ENCODE data around the gene IRF7.
A peak's percentile ranks its signal among the peaks of the same experiment; 100 is the strongest.
"Not testable (repeated sequence)": the region's sequence is repeated elsewhere in the genome, so short reads cannot be mapped to it uniquely, and the experiment has no call there.

Gene IRF7

GRCh38 chr11:577611-577894 is 38.2 kb downstream of the IRF7 start:
- DNase-seq = no peak

DNA sequence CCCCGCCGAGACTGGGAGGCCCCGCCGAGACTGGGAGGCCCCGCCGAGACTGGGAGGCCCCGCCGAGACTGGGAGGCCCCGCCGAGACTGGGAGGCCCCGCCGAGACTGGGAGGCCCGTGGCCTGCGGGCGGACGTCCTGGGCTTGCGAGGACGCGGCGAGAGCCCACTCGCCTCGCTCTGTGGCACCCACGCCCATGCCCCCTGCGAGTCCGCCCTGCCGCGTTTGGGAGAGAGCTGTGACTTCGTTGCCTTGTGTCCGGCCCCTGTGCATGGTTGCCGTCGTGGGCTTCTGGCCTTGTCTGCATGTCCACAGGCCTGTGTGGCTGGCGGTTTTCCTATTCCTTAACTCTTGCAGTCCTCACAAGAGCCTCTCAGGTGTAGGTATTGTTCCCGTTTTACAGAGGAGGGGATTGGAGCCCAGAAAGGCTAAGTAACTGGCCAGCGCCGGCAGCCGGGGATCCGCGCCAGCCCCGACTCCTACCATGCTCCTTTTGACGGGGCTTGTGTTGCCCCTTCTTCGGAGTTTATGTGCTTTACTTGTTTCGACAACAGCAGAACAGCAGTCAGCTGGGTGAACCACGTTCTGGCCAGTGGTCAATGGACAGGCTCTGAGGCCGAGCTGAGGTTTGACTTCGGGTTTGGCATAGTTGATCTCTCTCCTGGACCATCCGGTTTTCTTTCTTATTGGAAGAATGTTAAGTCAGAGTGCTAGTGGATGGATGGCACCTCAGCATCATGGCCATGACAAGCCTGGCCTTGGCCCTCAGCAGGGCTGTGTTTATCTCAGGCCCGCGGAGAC is 38.7 kb downstream of the IRF7 start:
- no peak for DNase-seq

DNA sequence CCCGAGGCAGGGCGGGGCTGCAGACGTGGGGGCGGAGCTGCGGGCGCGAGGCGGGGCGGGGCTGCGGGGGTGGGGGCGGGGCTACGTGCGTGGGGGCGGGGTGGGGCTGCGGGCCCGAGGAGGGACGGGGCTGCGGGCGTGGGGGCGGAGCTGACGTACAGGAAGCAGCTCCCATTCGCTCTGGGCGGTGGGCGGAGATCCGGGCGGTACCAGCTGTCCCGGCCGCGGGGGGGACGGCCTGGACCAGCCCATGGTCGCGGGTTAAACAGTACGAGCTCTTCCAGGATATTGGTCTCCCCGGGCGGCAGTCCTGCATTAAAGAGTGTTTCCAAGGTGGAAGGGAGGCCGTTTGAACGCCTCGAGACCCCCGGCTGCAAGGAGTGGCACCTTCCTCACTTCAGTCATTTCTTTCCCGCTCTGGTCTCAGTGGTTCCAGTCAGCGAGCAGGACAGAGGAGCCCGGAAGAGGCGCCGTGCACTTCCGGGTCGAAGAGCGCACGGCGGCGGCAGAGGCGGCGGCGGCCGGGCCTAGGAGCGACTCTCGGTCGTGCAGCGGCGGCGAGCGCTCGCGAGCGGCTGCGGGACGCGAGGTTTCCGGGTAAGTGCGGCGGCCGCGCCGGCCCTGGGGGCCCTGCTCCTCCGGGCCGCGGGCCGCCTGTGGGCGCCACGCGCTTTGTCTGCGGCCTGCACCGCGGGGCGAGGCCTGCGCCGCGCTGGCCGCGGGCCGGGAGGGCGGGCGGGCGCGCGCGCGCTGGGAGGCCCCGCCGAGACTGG is 39.6 kb downstream of the IRF7 start, which contains the start of gene PHRF1:
Gene PHRF1 (plus strand): TSS at position 475 of the 773 bp plus-strand sequence. CDS start 5,043 bp downstream, outside the sequence.
- DNase-seq = peak; percentile 96

DNA sequence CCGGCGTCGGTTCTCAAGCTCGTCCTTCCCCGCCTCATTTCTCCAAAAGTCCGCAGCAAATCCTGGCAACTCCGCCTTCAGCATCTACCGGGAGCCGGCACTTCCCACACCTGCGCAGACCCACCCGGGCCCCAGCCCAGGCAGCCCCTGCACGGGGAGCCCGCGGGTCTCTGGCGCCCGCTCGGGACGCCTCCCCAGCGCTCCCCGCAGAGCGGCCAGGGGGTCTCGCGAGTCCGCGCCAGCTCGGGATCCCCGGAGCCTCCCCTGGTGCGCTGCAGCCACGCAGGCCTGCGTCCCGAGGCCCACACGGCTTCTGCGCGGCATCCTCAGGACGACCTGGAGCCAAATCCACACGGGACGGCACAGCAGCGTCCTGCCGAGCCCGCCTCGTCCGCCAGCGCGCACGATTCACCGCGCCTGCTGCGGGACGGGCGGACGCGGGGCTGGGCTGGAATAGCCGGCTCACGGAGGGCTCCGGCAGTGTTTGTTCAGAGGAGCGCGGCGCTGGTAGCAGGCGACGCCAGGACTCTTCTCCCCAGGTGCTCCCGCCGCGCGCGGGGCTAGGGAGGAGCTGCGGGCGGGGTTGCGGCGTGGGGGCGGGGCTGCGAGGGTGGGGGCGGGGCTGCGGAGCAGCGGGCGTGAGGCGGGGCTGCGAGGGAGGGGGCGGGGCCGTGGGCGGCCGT is 40.3 kb downstream of the IRF7 start:
- no peak for DNase-seq

- DNase-seq = no peak
Observed at GRCh38 chr11:574632-575312, 41.0 kb downstream of the IRF7 start.

- not testable (repeated sequence) for DNase-seq
Observed at GRCh38 chr11:574031-574570, 41.6 kb downstream of the IRF7 start.

DNA sequence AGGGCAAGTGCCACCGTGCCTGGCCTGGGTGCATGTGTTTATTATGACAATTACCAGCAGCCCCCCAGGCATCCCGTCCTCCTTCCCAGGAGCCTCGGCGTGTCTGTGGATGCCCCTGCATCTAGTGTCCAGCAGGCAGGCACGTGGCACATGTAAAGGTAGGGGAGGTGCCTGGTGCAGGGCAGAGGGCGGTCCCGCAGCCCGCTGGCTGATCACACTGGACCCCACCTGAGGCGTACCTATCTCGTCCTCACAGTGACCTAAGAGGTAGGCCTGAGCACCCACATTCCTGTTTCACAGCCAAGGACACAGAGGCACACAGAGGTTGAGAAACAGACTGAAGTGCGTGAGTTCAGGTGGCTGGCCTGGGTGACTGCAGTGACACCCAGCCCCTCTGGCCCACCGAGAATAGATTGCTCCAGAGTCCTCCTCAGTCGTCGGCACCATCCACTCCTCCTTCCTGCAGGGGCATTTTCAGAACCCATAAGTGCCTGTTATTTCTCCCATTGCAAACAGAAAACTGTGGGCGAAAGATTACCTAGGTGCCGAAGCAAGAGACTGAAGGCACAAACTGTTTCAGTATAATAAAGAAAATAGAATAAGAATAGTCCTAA is 42.5 kb downstream of the IRF7 start:
- DNase-seq = no peak

DNA sequence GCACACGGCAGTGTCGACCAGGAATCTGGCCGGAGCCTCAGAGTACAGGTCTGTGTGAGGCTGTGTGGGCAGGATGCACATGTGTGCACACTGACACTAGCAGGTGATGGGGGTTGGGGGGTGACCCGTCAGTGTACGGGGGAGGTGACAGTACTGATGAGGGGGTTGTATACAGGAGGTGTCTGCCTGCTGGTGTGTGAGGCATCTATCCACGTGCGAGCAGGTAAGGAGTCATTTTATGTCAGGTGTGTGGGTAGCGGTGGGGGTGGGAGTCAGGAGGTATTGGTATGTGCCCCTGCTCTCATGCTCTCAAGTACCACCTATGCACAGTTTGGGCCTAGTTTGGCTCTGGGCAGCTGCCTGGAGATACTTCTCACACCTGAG is 44.0 kb downstream of the IRF7 start:
- no peak for DNase-seq

DNA sequence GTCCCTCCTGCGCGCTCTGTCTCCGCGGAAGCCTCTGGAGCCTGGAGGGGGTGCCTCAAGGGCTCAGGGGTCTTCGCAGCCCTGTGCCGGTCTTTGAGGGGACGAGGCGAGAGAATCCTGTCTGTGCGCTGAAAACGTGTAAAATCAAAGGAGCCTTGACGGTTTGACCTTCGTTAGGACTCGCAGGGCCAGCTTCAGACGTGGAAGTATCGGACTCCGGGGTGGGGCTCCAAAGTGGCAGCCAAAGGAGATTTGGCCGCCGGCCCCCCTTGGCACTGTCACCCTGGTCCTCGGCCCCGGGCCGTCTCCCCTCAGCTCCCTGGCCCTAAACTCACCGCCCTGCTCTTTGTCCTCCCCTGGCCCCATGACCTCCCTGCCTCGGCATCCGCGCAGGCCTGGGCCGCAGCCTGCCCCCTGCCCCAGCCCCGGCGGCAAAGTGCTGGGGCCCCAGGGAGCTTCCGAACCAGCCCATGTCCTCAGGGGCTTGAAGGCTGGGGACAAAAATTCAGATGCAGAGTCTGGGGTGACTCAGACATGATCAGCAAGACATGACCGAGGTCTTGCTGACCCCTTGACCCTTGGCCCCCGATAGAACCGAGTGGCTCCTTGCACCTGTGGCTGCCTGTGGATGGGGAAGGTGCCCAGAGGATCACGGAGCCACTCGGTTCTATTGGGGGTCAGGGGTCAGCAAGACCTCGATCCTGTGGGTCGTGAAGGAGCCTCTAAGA is 46.4 kb downstream of the IRF7 start:
- no peak for DNase-seq

GRCh38 chr11:568306-569157 is 47.2 kb downstream of the IRF7 start:
- DNase-seq = peak; percentile 87

DNA sequence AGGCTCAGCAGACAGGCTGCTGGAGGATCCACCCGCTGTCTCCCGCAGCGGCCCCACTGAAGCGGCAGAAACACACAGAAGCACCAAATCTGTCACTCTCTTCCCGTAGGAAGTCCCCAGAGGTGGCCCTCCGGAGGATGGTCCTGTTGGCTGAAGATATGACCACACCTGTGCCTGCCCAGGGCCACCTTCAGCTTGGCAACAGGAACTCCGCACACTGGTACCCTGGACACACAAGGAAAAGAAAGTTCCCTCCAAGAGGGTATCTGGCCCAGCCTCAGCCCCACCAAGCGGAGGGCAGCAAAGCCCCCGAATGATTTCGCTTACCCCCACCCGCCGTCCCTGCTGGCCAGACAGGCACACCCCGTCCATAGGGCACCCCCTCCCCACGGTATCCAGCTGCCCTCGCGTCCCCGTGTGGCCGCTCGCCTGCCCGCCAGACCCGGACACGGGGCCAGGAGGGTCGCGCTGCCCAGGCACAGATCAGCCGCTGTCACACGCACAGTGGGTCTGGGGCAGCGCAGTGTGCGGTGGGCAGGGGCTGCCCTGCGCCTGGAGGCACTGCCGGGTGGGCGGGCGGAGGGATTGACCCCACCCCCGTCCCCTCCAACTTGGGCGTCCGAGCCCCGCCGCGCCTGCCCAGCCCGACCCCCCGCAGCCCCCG is 48.0 kb downstream of the IRF7 start:
- DNase-seq = no peak

- DNase-seq = no peak
Observed at GRCh38 chr11:567011-567628, 48.6 kb downstream of the IRF7 start.

DNA sequence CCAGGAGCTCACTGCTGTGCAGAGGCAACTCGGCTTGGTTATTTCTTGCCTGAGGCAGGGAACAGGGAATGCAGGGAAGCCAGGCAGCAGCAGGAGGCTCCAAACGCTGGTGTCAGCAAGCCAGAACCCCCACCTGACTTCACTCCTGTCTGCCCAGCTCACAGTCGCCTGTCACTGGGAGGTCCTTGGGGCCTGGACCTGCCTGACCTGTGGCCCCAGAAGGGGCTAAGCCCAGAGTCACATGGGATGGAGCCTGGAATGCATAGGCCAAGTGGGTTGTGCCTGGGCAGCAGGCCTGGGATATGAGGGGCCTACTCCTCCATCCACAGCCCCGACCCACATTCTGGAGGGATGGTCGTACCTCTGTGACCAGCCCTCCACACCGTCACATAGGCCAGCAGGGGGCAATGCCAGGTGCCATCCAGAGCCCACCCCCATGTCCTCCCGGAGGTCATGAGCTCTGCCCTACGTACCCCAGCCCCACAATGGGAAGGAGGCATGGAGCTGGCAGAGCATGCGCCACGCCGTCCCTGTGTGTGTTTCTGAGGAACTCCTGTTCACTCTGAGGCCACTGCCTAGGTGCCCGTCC is 49.7 kb downstream of the IRF7 start:
- DNase-seq = no peak

DNA sequence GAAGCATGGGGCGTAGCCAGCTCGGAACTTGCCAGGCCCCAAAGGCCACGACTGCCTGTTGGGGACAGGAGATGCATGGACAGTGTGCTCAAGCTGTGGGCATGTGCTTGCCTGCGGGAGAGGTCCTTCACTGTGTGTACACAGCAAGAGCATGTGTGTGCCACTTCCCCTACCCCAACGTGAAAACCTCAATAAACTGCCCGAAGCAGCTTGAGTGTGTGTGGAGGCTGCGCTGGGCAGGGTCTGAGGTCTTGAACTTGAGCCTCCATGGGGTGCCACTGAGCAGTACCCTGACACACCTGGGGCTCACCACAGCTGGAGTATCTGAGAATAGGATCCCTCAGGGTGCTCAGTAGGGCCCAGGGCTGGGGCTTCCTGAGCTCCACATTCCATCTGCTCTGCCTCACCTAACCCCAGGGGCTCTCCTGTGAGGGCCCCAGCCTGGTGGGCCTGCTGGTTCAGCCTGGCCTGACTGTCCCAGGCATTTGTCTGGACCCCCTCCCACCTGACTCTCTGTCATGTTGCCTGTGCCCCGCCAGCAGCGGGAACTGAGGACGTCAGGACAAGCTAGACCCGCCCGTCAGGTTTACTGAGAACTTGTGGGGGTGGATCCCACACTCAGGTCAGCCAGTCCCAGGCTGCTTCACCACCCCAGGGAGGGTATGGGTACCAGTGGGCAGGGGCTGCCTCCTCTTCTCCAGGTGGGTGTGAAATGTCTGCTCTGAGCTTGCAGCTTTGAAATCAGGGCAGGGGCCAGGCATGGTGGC is 51.8 kb downstream of the IRF7 start:
- no peak for DNase-seq

DNA sequence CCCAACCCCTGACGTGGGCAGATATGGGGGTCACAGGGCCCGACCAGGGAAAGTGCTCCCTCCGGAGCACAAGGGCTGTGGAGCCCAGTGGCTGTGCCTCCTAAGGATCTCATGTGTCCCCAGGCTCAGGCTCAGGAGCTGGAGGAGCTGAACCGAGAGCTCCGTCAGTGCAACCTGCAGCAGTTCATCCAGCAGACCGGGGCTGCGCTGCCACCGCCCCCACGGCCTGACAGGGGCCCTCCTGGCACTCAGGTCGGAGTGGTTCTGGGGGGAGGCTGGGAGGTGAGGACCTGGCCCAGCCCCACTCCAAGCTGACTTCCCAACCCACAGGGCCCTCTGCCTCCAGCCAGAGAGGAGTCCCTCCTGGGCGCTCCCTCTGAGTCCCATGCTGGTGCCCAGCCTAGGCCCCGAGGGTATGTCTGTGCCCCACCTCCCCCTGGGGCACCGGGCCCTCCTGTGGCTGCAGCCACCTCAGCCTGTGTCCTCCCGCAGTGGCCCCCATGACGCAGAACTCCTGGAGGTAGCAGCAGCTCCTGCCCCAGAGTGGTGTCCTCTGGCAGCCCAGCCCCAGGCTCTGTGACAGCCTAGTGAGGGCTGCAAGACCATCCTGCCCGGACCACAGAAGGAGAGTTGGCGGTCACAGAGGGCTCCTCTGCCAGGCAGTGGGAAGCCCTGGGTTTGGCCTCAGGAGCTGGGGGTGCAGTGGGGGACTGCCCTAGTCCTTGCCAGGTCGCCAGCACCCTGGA is 52.5 kb downstream of the IRF7 start:
- no peak for DNase-seq

Data from activated CD4-positive, alpha-beta T cell treated with anti-CD3 and anti-CD28 coated beads, Interleukin-2, amount 50 U/mL, for 1 hour (primary cell).